CD4-positive, alpha-beta T cell treated with Interleukin-15 for 4 hours (primary cell): ENCODE data around the gene DCUN1D1.
"Not testable (repeated sequence)": the region's sequence is repeated elsewhere in the genome, so short reads cannot be mapped to it uniquely, and the experiment has no call there.

Experiments
- DNase-seq: peaks from one replicate; pipeline ENCODE4 v3.0.0-alpha.2; 2020; ENCODE audit warnings: low spot score

The DCUN1D1 gene

GRCh38 chr3:182980204-182981037 lies at the start of gene DCUN1D1:
TSS of gene DCUN1D1 (minus strand) at chr3:182980538. CDS start at chr3:182980489, 49 bp downstream.
- DNase-seq, result peak; percentile 89

DNA sequence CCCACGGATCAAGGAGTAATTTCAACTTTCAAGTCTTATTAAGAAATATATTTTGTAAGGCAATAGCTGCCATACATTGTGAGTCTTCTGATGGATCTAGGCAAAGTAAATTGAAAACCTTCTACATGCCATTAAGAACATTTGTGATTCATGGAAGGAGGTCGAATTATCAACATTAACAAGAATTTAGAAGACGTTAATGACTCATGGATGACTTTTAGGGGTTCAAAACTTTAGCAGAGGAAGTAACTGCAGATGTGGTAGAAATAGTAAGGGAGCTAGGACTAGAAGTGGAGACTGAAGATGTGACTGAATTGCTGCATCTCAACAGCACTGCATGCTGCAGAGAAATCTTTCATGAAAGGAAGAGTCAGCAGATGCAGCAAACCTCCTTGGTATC lies 48.1 kb upstream of the DCUN1D1 start:
- no peak for DNase-seq

GRCh38 chr3:183027276-183027675 lies 46.9 kb upstream of the DCUN1D1 start:
- DNase-seq, result no peak

- no peak for DNase-seq
Measured at GRCh38 chr3:183022936-183023516, 42.7 kb upstream of the DCUN1D1 start.

DNA sequence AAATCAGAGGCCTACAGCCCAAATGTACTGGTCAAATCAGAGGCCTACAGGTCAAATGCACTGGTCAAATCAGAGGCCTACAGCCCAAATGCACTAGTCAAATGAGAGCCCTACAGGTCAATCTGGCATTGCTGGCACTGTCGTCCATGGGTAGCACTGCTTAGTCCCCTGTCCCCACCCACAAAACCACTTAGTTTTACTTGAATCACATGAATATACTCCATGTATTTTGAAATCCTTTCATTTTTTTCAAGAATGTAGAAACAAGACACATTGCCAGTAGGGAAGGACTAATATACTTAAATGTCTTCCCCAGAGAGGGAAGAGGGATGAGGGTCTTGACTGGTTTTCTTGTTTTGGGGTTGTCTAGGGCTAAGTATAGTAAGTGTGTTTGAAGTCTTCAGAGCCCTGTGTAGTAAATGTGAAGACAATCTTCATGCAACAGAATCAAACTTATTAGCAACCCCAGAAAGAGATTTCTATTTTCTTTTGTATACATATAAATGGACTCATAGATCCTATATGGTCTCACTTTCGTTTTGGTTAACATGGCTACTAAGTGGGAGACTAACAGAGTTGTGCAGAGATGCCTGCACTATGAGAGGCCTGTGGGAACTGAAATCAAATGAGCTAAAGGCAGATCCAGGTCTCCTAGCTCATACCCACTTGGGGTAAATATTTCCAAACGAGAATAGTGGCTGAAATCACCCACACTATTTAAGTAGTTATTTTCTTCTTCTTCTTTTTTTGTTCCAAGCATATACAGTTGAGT lies 38.3 kb upstream of the DCUN1D1 start:
- DNase-seq, result no peak

- no peak for DNase-seq
Measured at GRCh38 chr3:183015185-183015584, 34.8 kb upstream of the DCUN1D1 start.

GRCh38 chr3:183013856-183014255 lies 33.5 kb upstream of the DCUN1D1 start:
- DNase-seq, result no peak

- no peak for DNase-seq
Measured at GRCh38 chr3:183013074-183013473, 32.7 kb upstream of the DCUN1D1 start.

DNA sequence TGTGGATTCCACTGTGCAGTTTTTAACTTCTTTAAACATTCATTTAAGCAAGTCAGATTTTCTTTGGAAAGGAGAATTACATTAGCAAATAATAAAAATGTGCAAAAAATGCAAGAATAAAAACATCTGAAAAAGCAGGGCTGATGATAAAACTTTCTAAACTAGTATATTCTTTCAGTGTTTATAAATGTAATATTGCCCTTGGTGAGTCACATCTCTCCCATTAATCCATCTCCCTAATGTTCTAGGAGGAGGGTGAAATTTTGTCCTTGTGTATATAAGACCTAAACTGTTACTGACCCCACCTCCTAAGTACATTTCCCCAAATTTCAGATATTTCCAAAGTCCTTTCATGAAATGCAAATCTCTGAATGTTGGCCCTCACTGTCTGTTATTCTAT lies 28.5 kb upstream of the DCUN1D1 start:
- no peak for DNase-seq

GRCh38 chr3:183008303-183008702 lies 28.0 kb upstream of the DCUN1D1 start:
- DNase-seq, result no peak

- no peak for DNase-seq
Measured at GRCh38 chr3:183006396-183007002, 26.2 kb upstream of the DCUN1D1 start.

DNA sequence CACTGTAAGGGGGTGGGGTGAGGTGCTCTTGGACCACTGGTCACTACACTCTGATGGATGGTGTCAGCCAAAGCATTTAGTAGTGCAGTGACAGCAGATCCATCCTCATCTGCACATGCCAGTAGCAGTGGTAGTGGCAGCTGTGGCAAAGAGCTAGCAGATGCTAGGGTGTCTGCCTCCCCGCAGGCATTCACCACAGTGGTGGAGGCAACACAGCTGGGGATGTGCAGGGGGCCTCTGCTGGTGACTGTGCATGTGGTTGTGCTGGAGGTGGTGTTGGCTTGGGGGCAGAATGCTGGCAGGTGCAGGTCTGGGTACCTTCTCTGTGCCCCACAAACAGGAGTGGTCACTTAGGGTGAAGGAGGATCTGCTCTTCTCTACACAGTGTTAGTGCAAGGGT lies 19.4 kb upstream of the DCUN1D1 start:
- no peak for DNase-seq

- not testable (repeated sequence) for DNase-seq
Measured at GRCh38 chr3:182993486-182994201, 13.3 kb upstream of the DCUN1D1 start.

DNA sequence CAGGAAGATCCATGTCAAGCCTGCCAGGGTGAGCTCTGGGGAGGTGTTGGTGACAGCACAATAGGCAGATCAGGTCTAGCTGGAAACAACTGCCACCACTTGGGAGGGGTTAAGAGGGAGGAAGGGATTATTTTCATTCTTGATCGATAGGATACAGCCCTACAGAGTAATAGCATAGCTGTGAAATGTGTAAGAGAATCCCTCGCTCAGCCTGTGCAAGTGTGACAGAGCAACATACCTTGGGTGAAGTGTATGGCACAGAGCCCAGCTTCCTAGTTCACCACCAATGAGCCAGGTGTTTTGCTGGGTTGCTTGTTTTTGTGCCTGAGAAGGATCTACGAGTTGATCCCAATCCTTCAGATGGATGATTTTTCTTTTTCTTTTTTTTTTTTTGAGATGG lies 9.2 kb upstream of the DCUN1D1 start:
- DNase-seq, result no peak

DNA sequence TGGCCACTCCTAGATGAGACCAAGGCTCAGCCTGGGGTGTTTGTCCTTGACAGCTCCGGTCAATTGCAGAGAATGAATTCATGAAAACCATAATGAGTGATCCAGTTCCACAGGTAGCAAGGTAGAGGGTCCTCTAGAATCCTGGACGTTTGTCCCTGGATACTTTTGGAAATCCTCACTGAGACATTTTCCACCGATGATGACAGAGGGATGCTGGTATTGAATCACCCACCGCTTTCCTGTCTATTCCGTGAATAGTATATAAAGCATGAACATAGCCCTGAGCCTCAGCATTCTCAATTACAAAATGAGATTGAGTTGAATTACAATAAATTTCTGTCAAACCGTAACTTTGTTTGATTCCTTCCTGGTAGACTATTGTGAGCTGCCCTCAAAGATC lies 5.7 kb upstream of the DCUN1D1 start:
- DNase-seq, result no peak

DNA sequence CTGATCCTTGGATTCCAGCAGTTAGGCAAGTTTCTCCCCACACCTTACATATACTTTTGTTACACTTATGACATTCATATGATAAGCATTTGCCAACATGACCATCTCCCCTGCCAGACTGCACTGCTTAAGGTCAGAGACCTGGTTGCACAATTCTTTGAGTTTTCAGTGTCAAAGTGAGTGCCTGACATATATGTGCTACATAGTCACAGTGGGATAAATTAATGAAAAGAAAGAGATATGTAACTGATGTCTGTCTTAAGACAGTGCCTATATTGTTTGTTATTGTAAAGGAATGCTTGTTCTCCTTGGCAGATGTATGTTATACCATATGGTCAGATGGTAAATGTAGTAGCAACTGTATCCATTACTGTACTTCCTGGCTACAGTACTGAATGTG lies 3.5 kb upstream of the DCUN1D1 start:
- no peak for DNase-seq

- DNase-seq, result no peak
Measured at GRCh38 chr3:182981038-182981380, 671 bp upstream of the DCUN1D1 start.

DNA sequence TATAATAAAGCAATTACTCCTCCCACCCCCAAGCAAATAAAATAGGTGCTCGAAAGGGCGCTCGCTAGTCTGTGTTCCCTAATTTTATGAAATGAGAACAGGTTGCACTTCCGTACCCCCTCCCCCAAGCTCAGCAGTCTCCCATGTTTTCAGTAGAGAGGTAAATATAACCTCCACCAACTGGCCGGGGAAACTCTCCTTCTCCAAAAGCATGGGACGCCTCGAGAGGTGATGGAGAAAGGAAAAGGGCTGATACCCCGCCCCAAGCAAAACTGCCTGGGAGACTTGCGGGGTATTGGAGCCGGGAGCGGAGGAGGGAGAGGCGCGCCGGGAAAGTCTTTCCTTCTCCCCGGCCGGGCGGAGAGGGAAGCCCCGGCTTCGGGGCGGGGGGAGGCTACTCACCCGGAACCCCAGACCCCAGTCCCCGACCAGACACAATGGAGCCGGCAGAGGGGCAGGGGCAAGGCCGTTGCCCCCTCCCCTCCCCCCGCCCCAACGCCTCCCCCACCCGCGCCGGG lies 605 bp downstream of the DCUN1D1 start:
- peak; percentile 0 for DNase-seq

GRCh38 chr3:182979103-182979673 lies 1.1 kb downstream of the DCUN1D1 start:
- DNase-seq, result no peak

DNA sequence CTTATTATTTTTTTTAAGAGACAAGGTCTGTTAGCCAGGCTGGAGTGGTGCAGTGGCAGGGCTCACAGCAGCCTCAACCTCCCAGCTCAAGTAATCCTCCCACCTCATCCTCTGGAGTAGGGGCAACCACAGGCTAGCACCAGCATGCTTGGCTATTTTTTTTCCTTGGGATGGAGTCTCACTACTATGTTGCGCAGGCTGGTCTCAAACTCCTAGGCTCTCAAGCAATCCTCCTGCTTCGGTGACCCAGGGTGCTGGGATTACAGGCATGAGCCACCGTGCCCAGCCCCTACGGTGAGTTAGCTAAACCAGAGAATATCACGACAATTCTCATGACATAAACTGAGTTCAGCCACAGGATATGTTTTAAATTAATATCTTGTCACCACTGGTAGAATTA lies 2.0 kb downstream of the DCUN1D1 start:
- DNase-seq, result no peak

GRCh38 chr3:182973047-182973446 lies 7.3 kb downstream of the DCUN1D1 start:
- DNase-seq, result no peak
